Dendritic cell treated with granulocyte-macrophage colony-stimulating factor and Interleukin-4, amounts not matched to agents 40 ng/mL and 50 ng/mL, for 4 days (primary cell): ENCODE measurements around the gene ZFP69B.
"Not testable (repeated sequence)": the region's sequence is repeated elsewhere in the genome, so short reads cannot be mapped to it uniquely, and the experiment has no call there.

Experiments
- H3K27ac Mint-ChIP-seq: one replicate; pipeline ENCODE4 v1.8.0; 2022; ENCODE audit warnings: mild to moderate bottlenecking, mixed read lengths
- H3K27me3 Mint-ChIP-seq: one replicate; pipeline ENCODE4 v1.8.0; 2022; ENCODE audit warnings: mild to moderate bottlenecking, mixed read lengths
- H3K36me3 Mint-ChIP-seq: one replicate; pipeline ENCODE4 v1.8.0; 2022; ENCODE audit warnings: low read depth, mixed read lengths
- H3K4me1 Mint-ChIP-seq: one replicate; pipeline ENCODE4 v1.8.0; 2022; ENCODE audit warnings: low read depth, mixed read lengths
- H3K4me3 Mint-ChIP-seq: one replicate; pipeline ENCODE4 v1.8.0; 2022; ENCODE audit warnings: mild to moderate bottlenecking, moderate library complexity, mixed read lengths
- H3K9me3 Mint-ChIP-seq: one replicate; pipeline ENCODE4 v1.8.0; 2022; ENCODE audit warnings: mixed read lengths
- intact Hi-C: fragments of 100-400 bp; cut with micrococcal nuclease; formaldehyde crosslinking; loops from one replicate; pipeline ENCODE4 v1.15.0; 2022

The ZFP69B gene

GRCh38 chr1:40462956-40463590 is 12.8 kb downstream of the ZFP69B start:
- Mint-ChIP-seq H3K36me3 (peaks cover 64% of the 10 kb centered on the region), H3K9me3 (peaks cover 85% of the 10 kb centered on the region), H3K27ac (no peak overlapping the region), H3K4me3 (no peak overlapping the region), H3K4me1 (no peaks in the 10 kb centered on the region), H3K27me3 (no peaks in the 10 kb centered on the region)
- intact Hi-C loops = loop anchor here (5.0 kb wide), 1 partner anchor 39 kb away; no protein-coding TSS in a partner anchor

GRCh38 chr1:40469327-40469726 is 19.1 kb downstream of the ZFP69B start:
- peaks cover 26% of the 10 kb centered on the region for H3K36me3 Mint-ChIP-seq
- H3K27ac Mint-ChIP-seq = no peak overlapping the region
- intact Hi-C loops = no loop called here
- no peaks in the 10 kb centered on the region for H3K4me1 Mint-ChIP-seq
- H3K4me3 Mint-ChIP-seq = no peak overlapping the region
- peaks cover 2% of the 10 kb centered on the region for H3K27me3 Mint-ChIP-seq
- H3K9me3 Mint-ChIP-seq = peaks cover 99% of the 10 kb centered on the region

GRCh38 chr1:40475268-40475667 is 25.0 kb downstream of the ZFP69B start:
- peaks cover 55% of the 10 kb centered on the region for H3K9me3 Mint-ChIP-seq
- H3K27me3 Mint-ChIP-seq = peaks cover 2% of the 10 kb centered on the region
- no peak overlapping the region for H3K27ac Mint-ChIP-seq
- peaks cover 21% of the 10 kb centered on the region for H3K36me3 Mint-ChIP-seq
- no peak overlapping the region for H3K4me3 Mint-ChIP-seq
- intact Hi-C loops = no loop called here
- H3K4me1 Mint-ChIP-seq = peaks cover 23% of the 10 kb centered on the region

- peaks cover 2% of the 10 kb centered on the region for H3K27me3 Mint-ChIP-seq
- peaks cover 50% of the 10 kb centered on the region for H3K9me3 Mint-ChIP-seq
- H3K36me3 Mint-ChIP-seq = peaks cover 39% of the 10 kb centered on the region
- H3K4me3 Mint-ChIP-seq = peak within 1 kb of the TSS; percentile 84
- intact Hi-C loops = no loop called here
- peak within 1 kb of the TSS; percentile 89 for H3K27ac Mint-ChIP-seq
- peaks cover 23% of the 10 kb centered on the region for H3K4me1 Mint-ChIP-seq
Observed at GRCh38 chr1:40476924-40477677, 26.8 kb downstream of the ZFP69B start, which contains the start of gene ZFP69. Gene ZFP69, plus strand, starts transcription at chr1:40477290. Its CDS starts 2,072 bp downstream, at chr1:40479362.

- H3K27ac Mint-ChIP-seq = peak overlapping the region; percentile 89
- H3K4me1 Mint-ChIP-seq = peaks cover 23% of the 10 kb centered on the region
- peaks cover 2% of the 10 kb centered on the region for H3K27me3 Mint-ChIP-seq
- peak overlapping the region; percentile 84 for H3K4me3 Mint-ChIP-seq
- H3K36me3 Mint-ChIP-seq = peaks cover 45% of the 10 kb centered on the region
- intact Hi-C loops = loop anchor here (2.0 kb wide), 1 partner anchor 31 kb away; the partner anchor contains the start of gene EXO5
- H3K9me3 Mint-ChIP-seq = peaks cover 50% of the 10 kb centered on the region
Observed at GRCh38 chr1:40477678-40478053, 27.4 kb downstream of the ZFP69B start.

- Mint-ChIP-seq H3K9me3 (peaks cover 50% of the 10 kb centered on the region), H3K27ac (peak overlapping the region; percentile 89), H3K36me3 (peaks cover 51% of the 10 kb centered on the region), H3K4me3 (peak overlapping the region; percentile 84), H3K27me3 (no peaks in the 10 kb centered on the region), H3K4me1 (peaks cover 23% of the 10 kb centered on the region)
- intact Hi-C loops = loop anchor here (2.0 kb wide), 1 partner anchor 31 kb away; the partner anchor contains the start of gene EXO5
Observed at GRCh38 chr1:40478276-40478675, 28.0 kb downstream of the ZFP69B start.

- peaks cover 23% of the 10 kb centered on the region for H3K4me1 Mint-ChIP-seq
- intact Hi-C loops = loop anchor here (2.0 kb wide), 1 partner anchor 30 kb away; the partner anchor contains the start of gene EXO5
- H3K36me3 Mint-ChIP-seq = peaks cover 60% of the 10 kb centered on the region
- peak overlapping the region; percentile 18 for H3K4me3 Mint-ChIP-seq
- H3K9me3 Mint-ChIP-seq = peaks cover 46% of the 10 kb centered on the region
- H3K27ac Mint-ChIP-seq = peak overlapping the region; percentile 43
- H3K27me3 Mint-ChIP-seq = no peaks in the 10 kb centered on the region
Observed at GRCh38 chr1:40479156-40479555, 28.9 kb downstream of the ZFP69B start.

- Mint-ChIP-seq H3K36me3 (peaks cover 84% of the 10 kb centered on the region), H3K4me3 (no peak overlapping the region), H3K4me1 (no peaks in the 10 kb centered on the region), H3K27me3 (no peaks in the 10 kb centered on the region), H3K27ac (no peak overlapping the region), H3K9me3 (peaks cover 93% of the 10 kb centered on the region)
- intact Hi-C loops = no loop called here
Observed at GRCh38 chr1:40495315-40495903, 45.1 kb downstream of the ZFP69B start.

GRCh38 chr1:40502651-40503050 is 52.4 kb downstream of the ZFP69B start:
- not testable (repeated sequence) for H3K4me3 Mint-ChIP-seq, H3K4me1 Mint-ChIP-seq, H3K27me3 Mint-ChIP-seq, H3K27ac Mint-ChIP-seq
- Mint-ChIP-seq H3K36me3 (peaks cover 56% of the 10 kb centered on the region), H3K9me3 (peaks cover 92% of the 10 kb centered on the region)
- intact Hi-C loops = loop anchor here (5.0 kb wide), 1 partner anchor 40 kb away; no protein-coding TSS in a partner anchor

- H3K27ac Mint-ChIP-seq = peak overlapping the region; percentile 91
- peaks cover 55% of the 10 kb centered on the region for H3K36me3 Mint-ChIP-seq
- H3K9me3 Mint-ChIP-seq = peaks cover 62% of the 10 kb centered on the region
- peak overlapping the region; percentile 85 for H3K4me3 Mint-ChIP-seq
- H3K4me1 Mint-ChIP-seq = peaks cover 9% of the 10 kb centered on the region
- no peaks in the 10 kb centered on the region for H3K27me3 Mint-ChIP-seq
- intact Hi-C loops = loop anchor here (2.0 kb wide), 1 partner anchor 29 kb away; no protein-coding TSS in a partner anchor
Observed at GRCh38 chr1:40507973-40508372, 57.7 kb downstream of the ZFP69B start.

- intact Hi-C loops = loop anchor here (2.0 kb wide), 1 partner anchor 30 kb away; no protein-coding TSS in a partner anchor
- Mint-ChIP-seq H3K4me1 (peaks cover 9% of the 10 kb centered on the region), H3K36me3 (peaks cover 55% of the 10 kb centered on the region), H3K4me3 (peak within 1 kb of the TSS; percentile 85), H3K27ac (peak within 1 kb of the TSS; percentile 91), H3K9me3 (peaks cover 55% of the 10 kb centered on the region), H3K27me3 (no peaks in the 10 kb centered on the region)
Observed at GRCh38 chr1:40508375-40509341, 58.4 kb downstream of the ZFP69B start, which contains the start of gene EXO5. Gene EXO5, plus strand, starts transcription at chr1:40508767. Its CDS starts 5,778 bp downstream, at chr1:40514545.
